NCI-H2171 (cell line): ENCODE data around the gene YWHAE.
"Not testable (repeated sequence)": the region's sequence is repeated elsewhere in the genome, so short reads cannot be mapped to it uniquely, and the experiment has no call there.

Experiments
- DNase-seq: peaks from one replicate; lab custom pipeline; 2025; lab: John Stamatoyannopoulos, UW

Gene YWHAE

DNA sequence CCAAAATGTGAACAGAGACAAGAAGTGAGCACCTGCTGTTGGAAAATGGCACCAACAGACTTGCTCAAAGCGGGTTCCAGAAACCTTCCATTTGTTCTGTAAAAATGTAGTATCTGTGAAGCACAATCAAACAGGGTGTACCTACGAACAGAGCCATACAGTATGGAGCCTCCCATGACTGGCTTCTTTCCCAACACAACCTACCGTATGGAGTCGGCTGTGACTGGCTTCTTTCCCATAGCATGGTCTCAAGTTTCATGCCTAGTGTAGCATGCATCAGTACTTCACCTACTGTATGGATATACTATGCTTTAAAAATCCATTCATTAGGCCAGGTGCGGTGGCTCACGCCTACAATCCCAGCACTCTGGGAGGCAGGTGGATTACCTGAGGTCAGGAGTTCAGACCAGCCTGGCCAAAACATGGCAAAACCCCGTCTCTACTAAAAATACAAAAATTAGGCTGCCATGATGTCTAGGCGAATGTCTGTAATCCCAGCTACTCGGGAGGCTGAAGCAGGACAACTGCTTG is 26.2 kb downstream of the YWHAE start:
- DNase-seq, result no peak

DNA sequence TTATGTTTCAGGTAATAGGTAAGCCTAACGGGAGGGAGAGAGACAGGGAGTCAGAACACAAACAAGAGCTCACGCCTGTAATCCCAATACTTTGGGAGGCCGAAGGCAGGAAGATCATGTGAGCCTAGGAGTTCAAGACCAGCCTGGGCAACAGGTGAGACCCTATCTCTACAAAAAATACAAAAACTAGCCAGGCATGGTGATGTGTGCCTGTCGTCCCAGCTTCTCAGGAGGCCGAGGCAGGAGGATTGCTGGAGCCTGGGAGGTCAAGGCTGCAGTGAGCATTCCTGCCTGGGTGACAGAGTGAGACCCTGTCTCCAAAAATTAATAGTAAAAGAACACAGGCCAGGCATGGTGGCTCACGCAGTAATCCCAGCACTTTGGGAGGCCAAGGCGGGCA is 27.4 kb downstream of the YWHAE start:
- no peak for DNase-seq

DNA sequence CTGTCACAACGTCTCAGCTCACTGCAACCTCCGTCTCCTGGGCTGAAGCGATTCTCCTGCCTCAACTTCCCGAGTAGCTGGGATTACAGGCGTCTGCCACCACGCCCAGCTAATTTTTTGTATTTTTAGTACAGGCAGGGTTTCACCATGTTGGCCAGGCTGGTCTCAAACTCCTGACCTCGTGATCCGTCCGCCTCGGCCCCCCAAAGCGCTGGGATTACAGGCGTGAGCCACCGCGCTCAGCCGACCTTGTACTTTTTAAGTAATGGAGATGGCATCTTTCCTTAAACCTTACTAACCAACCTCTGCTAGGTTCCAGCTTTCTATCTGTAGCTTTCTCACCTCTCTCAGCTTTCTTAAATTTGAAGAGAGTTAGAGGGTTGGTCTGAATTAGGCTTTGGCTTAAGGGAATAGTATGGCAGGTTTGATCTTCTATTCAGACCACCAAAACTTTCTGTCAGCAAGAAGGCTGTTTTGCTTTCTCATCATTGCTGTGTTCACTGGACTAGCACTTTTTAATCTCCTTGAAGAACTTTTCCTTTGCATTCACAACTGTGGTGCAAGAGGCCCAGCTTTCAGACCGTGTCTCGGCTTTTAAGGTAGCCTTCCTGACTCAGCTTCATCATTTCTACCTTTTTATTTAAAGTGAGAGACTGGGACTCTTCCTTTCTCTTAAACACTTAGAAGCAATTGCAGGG is 28.0 kb downstream of the YWHAE start:
- no peak for DNase-seq

DNA sequence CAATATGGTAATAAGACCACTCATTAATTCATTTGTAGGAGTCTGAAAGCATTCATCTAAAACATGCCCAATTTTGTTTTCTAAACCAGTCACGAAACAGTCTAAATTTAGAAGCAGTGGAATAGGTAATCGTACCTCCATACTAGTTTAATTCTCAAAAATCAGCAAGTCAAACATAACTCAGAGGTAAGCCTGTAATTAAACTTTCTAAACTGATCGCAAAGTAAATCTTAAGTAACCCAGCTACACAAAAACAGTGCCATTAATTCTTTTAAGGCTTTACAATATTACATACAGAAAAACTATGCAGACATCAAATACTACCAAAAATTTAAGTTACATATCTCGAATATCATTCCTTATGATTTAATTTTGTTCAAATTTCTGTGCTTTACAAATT is 31.4 kb downstream of the YWHAE start:
- no peak for DNase-seq

DNA sequence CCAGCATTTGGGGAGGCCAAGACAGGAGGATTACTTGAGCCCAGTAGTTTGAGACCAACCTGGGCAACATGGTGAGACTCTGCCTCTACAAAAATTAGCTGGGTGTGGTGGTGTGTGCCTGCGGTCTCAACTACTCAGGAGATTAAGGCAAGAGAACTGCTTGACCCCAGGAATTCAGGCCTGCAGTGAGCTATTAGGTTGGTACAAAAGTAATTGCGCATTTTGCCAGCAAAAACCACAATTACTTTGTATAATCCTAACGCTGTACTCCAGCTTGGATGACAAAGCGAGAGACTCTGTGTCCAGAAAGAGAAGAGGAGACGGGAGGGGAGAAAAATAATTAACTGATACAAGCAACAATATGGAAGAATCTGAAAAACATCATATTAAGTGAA is 32.7 kb downstream of the YWHAE start:
- DNase-seq, result no peak

DNA sequence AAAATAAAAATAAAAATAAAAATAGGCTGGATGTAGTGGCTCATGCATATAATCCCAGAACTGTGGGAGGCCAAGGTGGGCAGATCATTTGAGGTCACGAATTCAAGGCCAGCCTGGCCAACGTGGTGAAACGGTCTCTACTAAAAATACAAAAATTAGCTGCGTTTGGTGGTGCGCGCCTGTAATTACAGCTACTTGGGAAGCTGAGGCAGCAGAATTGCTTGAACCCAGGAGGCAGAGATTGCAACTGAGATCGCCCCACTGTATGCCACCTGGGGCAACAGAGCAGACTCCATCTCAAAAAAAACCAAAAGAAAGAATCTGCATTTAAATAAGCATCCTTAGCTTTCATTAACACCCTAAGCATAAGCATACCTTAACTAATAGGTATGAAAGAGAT is 33.8 kb downstream of the YWHAE start:
- DNase-seq, result no peak

DNA sequence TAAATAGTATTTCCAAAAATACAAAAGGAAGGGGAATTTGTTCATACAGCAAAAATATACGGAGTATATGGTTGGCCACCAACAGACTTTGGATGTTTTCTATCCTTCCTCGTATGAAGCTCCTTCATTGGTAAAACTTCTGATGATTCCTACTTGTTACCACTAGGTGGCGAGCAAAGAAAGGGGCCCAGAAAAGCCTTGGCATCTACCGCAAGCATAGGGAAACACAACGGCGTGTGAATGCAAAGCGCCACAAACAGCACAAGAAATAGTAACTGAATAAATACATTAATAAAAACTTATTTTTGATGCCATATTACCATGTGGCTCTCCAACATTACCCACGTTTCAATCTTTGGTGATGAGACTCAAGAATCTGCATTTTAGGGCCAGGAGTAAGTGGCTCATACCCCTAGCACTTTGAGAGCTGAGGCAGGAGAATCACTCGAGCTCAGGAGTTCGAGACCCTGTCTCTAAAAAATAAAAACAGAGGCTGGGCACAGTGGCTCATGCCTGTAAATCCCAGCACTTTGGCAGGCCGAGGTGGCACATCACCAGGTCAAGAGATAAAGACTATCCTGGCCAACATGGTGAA is 34.5 kb downstream of the YWHAE start:
- peak; percentile 66 for DNase-seq

DNA sequence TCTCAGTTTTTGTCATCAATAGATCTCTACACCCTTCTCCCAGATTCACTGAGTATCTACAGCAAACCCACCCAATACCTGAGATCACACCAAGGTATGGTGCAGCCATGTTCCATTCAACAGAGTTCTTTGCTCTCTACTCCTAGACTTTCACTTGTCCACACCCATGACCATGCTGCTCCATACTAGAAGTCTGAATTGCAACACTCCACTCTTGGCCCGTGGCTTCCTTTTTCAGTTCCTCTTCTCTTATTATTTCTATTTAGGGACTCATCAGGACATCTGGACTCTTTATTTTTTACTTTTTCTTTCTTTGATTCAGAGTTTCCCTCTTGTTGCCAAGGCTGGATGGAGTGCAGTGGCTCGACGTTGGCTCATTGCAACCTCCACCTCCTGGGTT is 37.1 kb downstream of the YWHAE start:
- no peak for DNase-seq

DNA sequence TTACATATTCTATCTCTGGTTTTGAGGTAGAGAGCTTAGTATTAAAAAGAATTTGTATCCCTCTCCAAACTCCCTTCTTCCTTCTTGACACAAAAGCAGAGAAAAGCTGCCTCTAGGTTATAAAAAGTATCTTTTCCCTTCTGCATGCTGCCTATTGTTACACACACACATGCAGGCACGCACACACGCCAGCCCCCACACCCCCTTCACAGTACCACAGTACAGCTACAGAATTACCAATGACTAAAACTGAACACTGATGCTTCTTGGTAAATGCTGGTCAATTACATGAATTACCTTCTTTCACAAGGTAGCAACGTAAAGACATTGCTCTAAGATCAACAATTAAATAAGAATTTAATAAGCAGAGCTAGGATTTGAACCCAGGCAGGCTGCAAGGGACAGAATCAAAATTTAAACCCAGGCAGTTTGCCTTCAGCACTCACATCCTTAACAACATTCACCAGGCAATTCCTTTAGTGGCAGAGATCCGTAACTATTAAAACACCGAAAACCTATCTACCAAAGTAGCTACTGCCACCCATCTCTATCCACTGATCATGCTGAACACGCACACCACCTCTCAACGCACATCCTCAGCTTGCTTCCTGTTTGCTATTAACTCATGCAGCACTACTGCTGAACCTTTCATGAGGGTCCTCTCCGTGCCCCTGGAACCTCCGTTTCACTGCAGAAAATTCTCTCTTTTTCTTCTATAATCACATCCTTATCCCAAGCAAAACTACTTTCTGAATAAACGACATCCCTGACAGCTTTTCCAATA is 37.8 kb downstream of the YWHAE start:
- DNase-seq, result no peak

DNA sequence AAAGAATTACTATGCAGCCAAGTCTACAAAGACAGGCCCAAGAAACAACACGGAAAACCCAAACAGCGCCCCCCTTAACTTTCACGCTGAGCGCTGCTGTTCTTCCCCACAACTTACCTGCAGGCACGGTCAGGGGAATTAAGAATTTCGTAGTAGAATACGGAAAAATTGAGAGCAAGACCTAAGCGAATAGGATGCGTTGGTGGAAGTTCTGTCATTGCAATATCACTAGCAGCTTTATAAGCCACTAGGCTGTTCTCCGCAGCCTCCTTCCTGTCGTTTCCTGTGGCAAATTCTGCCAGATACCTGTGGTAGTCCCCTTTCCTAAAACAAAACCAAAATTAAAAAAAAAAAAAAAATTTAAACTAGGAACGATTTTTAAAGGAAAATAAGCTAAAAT is 39.0 kb downstream of the YWHAE start:
- DNase-seq, result no peak

DNA sequence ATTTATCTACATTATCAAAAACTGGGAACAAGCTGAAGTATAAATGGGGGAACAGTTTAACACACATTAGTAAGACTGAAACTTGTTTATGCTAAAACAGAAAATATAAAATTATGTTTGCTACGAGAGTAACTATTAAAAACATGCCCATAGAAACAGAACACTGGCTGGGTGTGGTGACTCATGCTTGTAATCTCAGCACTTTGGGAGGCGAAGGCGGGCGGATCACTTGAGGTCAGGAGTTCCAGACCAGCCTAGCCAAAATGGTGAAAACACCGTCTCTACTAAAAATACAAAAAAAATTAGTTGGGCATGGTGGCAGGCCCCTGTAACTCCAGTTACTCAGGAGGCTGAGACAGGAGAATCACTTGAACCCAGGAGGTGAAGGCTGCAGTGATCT is 39.7 kb downstream of the YWHAE start:
- DNase-seq, result not testable (repeated sequence)

DNA sequence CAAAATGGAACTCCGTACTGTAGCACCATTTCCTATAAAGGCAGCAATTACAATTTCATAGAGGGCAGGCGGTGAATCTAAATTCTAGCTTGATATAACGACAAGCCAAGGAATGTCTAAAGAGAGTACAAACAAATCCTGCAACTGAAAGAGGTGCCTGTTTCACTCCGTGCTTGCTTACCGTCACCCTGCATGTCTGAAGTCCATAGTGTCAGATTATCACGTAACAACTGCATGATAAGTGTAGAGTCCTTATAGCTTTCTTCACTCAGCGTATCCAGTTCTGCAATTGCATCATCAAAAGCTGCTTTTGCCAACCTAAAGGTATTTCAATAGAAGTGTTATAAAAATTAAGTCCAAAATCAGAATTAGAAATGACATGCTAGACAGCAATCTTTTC is 46.0 kb downstream of the YWHAE start:
- DNase-seq, result no peak

DNA sequence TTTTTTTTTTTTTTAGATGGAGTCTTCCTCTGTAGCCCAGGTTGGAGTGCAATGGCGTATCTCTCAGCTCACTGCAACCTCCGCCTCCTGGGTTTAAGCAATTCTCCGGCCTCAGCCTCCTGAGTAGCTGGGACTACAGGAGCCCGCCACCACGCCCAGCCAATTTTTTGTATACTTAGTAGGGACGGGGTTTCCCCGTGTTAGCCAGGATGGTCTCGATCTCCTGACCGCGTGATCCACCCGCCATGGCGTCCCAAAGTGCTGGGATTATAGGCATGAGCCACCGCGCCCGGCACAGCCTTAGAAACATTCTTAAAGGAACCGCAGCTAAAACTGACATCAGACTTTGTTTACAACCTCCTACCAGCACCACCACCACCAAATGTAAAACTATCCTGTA is 47.5 kb downstream of the YWHAE start:
- not testable (repeated sequence) for DNase-seq

DNA sequence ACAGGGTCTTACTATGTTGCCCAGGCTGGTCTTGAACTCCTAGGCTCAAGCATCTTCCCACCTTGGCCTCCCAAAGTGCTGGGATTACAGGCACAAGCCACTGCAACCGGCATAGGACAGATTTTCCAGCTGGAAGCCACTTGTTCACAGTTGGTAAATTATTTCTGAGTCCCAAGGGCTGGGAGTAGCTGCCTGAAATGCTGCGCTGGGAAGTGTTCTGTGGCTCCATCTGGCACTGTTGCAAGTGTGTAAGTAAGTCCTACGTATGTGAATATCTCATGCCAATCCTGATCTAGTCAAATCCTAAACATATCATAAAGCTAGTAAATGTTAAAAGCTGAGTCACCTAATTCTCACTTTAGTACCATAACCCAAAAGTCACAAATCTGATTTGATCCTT is 48.1 kb downstream of the YWHAE start:
- peak; percentile 7 for DNase-seq

DNA sequence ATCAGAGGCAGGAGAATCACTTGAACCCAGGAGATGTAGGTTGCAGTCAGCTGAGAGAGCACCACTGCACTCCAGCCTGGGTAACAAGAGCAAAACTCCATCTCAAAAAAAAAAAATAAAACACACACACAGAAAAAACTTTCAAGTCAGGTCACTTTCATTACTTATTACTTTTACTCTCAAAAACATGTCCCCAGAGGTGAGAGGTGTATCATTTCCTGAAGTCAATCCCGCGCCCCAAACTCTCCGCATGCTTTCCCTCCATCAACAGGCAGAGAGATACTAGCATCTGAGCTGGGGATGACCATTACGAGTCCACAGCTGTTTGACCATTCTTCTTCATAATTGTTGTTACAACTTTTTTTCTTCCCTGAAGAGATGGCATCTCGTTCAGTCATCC is 48.7 kb downstream of the YWHAE start:
- DNase-seq, result no peak

DNA sequence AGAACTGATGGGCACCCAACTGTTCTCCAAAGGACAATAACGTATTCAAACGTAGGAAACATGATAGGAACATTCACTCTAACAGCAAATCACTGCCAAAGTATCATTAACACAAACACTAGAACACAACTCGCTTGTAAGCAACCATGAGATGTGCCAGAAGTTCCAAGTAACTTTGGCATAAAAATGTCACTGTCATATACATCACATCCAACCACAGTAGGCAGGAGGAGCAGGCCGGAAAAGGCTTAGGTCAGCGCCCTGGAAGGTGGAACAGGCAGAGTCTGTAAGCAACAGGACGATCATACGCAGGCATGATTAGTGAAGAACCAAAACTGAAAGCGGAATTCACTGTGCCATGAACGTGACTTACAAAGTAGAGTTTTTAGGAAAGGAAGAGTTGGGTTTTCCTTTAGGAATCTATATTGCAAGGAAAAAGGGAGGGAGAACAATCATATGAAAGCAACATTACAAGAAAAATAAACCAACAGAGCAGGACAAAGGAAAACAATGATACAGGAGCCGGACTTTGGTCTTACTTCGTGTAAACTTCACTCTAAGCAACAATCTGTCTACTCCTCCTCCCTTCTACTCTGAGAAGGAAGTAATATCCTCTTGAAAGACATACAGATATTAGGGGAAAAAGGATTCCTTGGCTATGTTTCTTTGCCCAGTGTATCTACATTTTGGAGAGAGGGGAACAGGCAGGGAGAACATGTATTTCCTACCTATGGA is 52.3 kb downstream of the YWHAE start:
- DNase-seq, result no peak

DNA sequence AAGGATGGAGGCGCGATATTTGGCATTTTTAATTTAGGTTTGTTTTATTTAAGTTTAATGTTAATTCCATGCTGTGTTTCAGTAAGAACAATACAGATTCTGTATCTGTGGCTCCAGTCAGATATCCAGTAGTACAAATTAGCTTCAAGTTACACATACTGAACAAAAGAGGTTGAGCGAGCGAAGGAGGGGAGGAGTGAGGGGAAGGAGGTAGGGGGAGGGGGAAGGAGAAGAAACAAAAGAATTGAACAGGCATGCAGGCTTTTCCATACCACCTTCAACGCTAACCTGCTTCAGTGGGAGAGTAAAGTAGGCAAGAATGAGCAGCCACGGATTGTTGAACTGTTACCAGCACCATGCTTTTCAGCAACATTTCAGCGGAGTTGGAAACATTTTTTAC is 55.5 kb downstream of the YWHAE start:
- DNase-seq, result no peak

DNA sequence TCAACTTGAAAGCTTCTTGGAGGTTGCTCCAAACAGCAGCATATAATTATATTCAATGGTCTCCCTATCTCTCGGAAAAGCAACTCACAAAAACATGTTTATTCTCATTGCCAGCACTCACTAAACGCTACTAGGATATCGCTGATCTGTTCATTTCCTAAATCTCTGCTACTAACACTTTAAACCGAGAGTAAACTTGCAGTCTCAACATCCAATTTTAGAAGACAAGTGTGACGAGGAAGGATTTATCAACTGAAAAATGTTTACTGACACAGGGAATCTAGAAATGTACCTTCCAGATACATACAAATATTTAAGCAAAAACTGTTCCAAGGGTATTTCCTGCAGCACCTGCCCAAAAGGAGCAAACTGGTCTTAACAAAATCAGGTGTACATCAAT is 56.5 kb downstream of the YWHAE start:
- DNase-seq, result no peak

DNA sequence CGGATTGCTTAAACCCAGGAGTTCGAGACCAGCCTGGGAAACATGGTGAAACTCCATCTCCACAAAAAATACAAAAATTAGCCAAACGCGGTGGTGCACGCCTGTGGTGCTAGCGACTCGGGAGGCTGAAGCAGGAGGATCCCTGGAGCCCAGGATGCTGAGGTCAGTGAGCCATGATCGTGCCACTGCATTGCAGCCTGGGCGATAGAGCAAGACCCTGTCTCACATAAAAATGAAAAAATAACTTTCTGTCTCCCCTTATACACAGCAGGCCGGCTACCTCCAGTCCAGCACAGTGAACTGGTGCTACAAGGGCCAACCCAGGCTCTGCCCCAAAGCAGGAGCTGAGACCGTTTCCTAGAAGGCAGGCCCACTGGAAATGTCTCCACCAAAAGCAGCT is 59.7 kb downstream of the YWHAE start:
- no peak for DNase-seq

DNA sequence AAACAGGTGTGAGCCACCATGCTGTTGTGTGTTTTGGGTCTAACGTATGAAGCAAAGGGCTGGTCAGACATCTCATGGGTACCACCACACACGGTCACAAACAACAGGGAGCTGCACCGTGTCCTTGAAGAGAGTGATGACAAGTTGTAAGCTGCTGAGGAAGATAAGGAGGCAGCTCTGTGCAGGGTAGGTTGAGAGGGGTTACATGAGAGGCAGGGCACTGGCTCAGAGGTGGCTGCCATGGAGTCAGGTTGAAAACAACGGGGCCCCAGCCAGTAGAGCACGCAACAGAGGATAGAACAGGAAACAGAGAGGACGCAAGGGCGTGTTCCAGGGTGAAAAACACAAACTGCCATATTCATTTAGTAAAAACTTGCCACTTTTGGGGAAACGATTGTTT is 68.3 kb downstream of the YWHAE start:
- no peak for DNase-seq

DNA sequence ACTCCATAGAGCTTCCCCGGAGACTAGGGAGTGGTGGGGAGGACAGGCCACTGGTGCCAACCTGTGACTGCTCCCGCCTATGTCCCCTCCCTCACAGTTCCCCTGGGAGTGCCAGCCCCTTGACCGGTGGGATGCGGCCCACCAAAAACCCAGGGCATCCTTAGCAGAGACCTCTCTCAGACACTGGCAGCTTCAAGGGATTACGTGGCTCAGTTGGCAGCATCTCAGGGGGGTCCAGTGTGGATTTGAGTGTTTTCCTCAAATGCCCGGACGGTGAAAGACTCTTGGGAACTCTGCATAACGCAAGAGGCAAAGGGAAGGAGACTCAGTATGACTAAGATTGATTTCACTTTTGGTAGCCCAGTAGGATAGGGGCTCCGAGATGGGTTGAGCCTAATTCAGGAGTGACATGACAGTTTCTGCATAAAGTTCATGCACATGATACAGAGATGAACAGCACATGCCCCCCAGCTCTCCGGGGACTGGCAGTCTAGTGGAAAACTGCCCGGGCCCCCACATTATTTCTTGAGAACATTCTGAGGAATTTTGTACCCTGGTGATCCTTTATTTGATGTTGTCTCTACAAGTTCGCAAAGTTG is 70.2 kb downstream of the YWHAE start:
- DNase-seq, result no peak

DNA sequence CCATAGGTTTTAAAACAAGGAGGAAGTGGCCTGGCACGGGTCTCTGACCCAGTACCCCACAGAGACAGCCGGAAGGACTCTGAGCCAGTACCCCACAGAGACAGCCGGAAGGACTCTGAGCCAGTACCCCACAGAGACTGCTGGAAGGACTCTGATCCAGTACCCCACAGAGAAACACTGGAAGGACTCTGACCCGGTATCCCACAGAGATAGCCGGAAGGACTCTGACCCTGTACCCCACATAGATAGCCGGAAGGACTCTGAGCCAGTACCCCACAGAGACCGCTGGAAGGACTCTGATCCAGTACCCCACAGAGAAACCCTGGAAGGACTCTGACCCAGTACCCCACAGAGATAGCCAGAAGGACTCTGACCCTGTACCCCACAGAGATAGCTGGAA is 71.6 kb downstream of the YWHAE start:
- DNase-seq, result no peak
